Astrocyte of the cerebellum (primary cell): ENCODE data around the gene CNIH2.

Experiments
- DNase-seq: peaks from one replicate; pipeline ENCODE4 v3.0.0-alpha.2; 2011; ENCODE audit warnings: low read depth
- H3K4me3 ChIP-seq: 2 replicates; pipeline ENCODE4 v1.5.1; 2011; ENCODE audit warnings: mild to moderate bottlenecking, low read depth, low read length, moderate library complexity
- in situ Hi-C: cut with HindIII; loops from 2 replicates; pipeline ENCODE4 v1.10.0; 2017; ENCODE audit warnings: low sequenced_read_pairs
- TF ChIP-seq, protein P1 (sequence below): IDR thresholded peaks from 2 replicates; pipeline ENCODE4 v1.5.1; 2012; ENCODE audit warnings: low read length, low read depth, moderate library complexity, mild to moderate bottlenecking; ENCODE audit errors: missing control alignments

CNIH2 gene

DNA sequence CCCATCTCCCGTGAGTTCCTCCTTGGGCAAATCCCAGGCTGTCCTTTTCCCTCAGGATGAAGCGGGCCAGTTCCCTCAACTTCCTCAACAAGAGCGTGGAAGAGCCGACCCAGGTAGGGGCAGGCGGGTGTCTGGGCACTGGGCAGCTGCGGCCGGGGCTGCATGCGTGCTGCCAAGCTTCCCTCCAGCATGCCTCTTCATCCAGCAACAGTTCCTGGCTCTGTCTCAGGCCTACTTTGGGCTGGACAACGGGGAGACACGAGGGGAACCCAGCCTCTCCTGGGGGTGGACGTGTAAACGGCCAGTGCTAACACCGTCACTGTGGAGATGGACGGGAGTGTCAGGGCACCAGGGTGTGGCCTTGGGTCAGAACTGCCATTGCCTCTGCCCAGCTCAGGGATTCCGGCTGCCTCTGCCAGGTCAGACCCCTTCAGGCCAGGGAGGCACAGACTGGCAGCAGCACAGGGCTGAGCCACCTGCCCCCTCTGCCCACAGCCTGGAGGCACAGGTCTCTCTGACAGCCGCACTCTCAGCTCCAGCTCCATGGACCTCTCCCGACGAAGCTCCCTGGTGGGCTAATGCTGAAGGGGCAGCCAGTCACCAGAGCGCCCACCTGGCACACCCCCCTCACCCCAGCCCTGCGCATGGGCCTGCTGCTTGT is 11.5 kb upstream of the CNIH2 start:
- TF ChIP-seq, protein P1, sequence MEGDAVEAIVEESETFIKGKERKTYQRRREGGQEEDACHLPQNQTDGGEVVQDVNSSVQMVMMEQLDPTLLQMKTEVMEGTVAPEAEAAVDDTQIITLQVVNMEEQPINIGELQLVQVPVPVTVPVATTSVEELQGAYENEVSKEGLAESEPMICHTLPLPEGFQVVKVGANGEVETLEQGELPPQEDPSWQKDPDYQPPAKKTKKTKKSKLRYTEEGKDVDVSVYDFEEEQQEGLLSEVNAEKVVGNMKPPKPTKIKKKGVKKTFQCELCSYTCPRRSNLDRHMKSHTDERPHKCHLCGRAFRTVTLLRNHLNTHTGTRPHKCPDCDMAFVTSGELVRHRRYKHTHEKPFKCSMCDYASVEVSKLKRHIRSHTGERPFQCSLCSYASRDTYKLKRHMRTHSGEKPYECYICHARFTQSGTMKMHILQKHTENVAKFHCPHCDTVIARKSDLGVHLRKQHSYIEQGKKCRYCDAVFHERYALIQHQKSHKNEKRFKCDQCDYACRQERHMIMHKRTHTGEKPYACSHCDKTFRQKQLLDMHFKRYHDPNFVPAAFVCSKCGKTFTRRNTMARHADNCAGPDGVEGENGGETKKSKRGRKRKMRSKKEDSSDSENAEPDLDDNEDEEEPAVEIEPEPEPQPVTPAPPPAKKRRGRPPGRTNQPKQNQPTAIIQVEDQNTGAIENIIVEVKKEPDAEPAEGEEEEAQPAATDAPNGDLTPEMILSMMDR: no peak
- in situ Hi-C loops: no loop called here
- DNase-seq: no peak
- H3K4me3 ChIP-seq: peak overlapping the region; percentile 64

- TF ChIP-seq, protein P1: peak; percentile 6
- no peak for DNase-seq
- H3K4me3 ChIP-seq: peak overlapping the region; percentile 64
- in situ Hi-C loops: no loop called here
Measured at GRCh38 chr11:66267039-66267378, 11.0 kb upstream of the CNIH2 start.

DNA sequence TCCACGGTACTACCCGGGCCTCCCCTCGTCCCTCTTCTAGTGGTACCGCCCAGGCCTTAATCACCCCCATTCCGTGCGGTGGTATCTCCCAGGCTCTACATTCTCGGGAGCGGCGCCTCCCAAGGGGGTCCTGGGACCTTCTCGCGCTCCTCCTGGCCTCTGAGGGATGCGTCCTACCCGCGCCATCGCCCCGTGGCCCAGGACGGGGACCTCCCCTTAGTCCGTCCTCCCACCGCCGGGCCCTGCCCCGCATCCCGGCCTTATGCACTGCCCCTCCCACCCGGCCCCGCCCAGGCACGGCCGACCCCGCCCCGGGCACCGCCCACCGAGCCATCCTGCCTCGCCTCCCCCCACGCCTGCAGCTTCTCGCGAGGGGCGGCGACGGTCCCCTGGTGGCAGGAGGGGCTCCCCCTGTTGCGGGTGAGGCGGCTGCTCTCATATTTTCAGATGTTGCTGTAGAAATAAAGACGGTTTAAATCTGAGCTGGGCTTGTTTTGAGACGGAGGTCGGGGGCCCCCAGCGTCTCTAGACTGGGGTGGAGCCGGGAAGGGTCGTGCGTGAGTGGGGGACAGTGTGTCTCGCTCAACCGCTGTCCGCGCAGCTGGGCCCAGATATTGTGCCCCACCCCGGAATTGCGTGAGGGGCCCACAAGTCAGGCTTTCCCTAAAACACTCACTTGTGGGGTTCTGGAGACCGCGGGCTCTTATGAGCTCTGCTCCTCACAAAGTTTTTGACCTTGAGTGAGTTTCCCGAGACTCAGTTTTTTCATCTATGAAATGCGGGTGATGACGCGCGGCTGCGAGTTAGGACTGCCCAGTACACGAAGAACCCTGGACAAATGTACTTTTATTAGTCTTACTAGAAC is 10.4 kb upstream of the CNIH2 start:
- TF ChIP-seq, protein P1: peak; percentile 10
- H3K4me3 ChIP-seq: peak overlapping the region; percentile 64
- peak; percentile 54 for DNase-seq
- in situ Hi-C loops: no loop called here

DNA sequence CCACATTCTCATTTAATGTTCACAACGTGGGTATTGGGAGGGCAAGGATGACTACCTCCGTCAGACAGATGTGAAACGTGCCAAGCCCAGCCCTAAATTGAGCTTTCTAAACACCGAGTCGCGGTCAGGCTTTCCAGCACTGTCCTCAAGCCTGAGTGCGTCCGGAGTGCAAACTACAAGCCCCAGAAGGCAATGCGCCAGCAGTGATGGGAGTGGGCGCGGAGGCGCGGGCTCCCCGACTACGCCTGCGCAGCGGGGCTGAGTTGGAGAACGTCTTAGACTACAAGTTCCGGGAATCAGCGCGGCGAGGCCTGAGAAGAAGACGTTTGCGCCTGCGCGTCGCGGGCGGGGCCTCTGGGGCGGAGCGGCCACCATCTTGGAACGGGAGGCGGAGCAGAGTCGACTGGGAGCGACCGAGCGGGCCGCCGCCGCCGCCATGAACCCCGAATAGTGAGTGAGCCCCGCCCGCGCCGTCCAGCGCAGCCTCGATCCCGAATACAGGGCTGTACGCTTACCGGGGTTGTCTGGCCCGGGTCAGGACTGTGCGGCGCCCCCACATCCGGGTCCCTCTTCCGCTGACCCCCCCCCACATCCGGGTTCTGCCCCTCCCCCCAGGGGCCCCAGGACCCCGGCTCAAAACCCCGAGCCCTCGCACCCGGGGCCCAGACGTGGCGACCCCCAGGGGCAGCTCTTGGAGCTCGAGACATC is 9.6 kb upstream of the CNIH2 start, which contains the start of gene RAB1B:
RAB1B (plus strand) TSS at position 396 of the 708 bp plus-strand sequence; CDS start at position 437, 41 bp downstream.
- TF ChIP-seq, protein P1: no peak
- in situ Hi-C loops: no loop called here
- H3K4me3 ChIP-seq: peak within 1 kb of the TSS; percentile 64
- DNase-seq: peak; percentile 99

DNA sequence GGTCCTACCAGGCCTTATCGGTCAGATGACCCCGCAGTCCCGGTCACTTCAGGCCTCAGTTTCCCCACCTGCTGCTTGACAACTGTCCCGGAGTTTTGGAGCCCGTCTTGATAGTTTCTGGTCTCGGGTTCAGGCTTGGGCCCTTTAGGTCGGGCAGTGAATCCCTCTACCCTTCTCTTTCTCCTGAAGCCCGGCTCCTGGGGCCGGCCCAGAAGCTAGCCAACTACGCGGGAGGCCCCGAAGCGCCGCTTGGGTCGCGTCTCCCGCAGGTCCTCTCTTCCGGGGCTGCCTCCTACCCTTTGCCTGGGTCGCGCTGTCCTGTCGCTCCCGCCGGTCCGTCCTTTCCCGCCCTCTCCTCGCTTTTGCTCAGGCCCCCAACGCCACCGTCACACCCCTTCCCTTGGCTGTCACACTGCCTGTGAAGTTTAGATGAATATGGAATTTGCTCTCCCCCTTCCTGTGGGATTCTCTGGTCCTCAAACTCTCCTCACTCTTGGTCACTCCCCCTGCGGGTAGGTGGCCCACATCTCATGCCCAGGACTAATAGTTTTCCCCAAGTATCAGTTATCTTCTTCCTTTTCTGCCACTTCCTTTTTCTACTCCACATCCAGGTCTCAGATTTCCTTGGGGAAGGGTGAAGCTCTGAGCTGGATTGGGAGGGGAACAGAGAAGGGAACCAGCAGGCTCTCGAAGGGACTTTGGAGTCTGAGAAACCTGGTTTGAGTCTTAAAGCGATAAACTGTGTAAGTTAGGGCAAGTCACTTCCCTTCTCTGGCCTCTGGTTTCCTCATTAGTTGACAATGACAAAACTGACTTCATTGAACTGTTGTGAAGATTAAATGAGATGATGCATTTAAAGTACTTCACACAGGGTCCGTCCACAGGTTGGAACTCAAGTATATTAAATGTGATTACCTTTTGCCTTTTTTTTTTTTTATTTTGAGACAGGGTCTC is 8.7 kb upstream of the CNIH2 start:
- in situ Hi-C loops: no loop called here
- TF ChIP-seq, protein P1: peak; percentile 36
- H3K4me3 ChIP-seq: peak overlapping the region; percentile 64
- no peak for DNase-seq

DNA sequence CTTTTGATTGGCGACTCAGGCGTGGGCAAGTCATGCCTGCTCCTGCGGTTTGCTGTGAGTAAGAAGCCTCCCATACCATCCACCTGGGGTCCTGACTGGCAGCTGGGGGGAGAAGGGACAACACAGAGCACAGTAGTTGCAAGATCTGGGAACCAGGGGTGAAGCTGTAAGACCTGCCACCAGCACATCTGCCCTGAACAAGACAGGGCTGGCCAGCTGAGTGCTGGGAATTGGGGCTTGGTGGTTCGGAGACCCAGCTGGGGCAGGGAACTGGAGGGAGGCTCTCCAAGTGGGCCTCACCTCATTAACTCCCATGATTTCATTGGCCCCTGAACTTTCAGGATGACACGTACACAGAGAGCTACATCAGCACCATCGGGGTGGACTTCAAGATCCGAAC is 6.2 kb upstream of the CNIH2 start:
- TF ChIP-seq, protein P1: no peak
- in situ Hi-C loops: loop anchor here (10.0 kb wide), 1 partner anchor 63 kb away; the partner anchor contains the start of gene RIN1
- no peak overlapping the region for H3K4me3 ChIP-seq
- no peak for DNase-seq
